Stimulated activated CD4-positive, alpha-beta T cell treated with anti-CD3 and anti-CD28 coated beads, Interleukin-12 subunit alpha, Interleukin-12 subunit beta, amount 100 ng/mL, for 24 hours (primary cell): ENCODE measurements around the gene ZG16B.

Experiments used
- DNase-seq, 2 experiments: peaks; one replicate each; pipeline ENCODE4 v3.0.0-alpha.2; 2020; ENCODE audit warnings: low read depth in 2 of 2

ZG16B gene

DNA sequence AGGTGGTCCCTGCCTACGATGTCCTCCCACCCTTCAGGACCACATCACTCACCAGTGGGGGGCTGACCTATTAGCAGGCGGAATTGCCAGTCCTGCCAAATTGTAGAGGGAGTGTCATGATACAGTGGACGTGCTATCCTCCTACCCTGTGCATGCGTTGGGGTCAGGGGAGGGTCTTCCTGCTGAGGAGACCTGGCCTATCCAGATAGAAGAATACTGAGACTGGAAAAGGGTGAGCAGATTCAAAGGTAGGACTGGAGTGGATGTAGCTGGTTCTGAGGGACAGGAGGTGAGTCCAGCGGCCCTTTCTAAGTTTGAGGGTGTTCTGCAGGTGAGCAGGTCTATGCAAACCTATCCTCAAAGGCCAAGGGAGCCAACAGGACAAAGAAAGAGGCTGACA lies 23.8 kb upstream of the ZG16B start:
- no peak for DNase-seq

DNA sequence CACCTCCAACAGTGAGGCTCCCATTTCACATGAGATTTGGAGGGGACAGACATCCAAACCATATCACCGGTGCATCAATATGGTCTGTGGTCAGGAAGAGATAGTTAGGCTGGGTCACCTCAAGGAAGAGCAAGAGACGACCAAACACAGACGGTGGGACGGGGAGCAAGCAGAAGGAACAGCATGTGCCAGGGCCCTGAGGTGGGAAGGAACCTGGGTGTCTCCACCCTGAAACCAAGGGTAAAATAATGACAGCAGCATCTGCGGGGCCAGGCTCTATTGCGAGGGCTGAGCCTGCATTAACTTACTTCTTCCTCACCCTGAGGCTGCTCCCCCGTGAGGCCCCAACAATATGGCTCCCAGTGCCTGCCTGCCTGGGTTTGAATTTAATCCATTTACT lies 21.9 kb upstream of the ZG16B start:
- no peak for DNase-seq

DNA sequence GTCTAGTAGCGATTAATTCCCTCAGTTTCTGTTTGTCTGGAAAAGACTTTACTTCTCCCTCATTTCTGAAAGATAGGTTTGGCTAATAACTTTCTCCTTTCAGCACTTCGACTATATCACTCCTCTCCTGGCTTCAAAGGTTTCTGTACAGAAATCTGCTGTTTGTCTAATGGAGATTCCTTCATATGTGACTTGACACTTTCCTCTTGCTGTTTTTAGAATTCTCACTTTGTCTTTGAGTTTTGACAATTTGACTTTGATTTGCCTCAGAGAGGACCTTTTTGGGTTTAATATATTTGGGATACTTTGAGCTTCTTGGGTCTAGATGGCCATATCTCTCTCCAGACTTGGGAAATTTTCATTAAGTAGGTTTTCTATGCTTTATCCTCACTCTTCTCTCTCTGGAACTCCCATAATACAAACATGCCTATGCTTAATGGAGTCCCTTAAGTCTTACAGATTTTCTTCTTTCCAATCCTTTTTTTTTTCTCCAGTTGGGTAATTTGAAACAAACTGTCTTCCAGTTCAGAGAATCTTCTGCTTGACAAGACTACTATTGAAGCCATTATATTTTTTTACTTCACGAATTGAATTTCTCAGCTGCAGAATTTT lies 20.8 kb upstream of the ZG16B start:
- DNase-seq = no peak

DNA sequence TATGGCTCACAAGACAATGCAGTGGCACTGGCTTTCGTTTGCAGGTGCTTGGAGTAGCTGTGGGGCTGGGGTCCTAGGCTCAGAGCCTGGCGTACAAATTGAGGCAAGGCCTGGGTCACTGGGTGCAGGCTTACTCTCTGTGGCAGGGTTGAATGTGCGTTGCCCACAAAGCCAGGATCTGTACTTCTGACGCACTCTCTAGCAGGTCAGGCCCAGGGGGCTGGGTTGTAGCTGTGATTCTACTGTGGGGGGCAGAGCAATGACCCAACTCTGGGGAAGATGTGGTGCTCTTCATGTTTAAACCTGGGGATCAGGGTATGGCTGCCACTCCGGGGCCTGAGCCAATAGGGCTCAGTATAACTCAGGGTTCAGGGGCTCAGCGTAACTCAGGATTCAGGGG lies 19.5 kb upstream of the ZG16B start:
- no peak for DNase-seq

DNA sequence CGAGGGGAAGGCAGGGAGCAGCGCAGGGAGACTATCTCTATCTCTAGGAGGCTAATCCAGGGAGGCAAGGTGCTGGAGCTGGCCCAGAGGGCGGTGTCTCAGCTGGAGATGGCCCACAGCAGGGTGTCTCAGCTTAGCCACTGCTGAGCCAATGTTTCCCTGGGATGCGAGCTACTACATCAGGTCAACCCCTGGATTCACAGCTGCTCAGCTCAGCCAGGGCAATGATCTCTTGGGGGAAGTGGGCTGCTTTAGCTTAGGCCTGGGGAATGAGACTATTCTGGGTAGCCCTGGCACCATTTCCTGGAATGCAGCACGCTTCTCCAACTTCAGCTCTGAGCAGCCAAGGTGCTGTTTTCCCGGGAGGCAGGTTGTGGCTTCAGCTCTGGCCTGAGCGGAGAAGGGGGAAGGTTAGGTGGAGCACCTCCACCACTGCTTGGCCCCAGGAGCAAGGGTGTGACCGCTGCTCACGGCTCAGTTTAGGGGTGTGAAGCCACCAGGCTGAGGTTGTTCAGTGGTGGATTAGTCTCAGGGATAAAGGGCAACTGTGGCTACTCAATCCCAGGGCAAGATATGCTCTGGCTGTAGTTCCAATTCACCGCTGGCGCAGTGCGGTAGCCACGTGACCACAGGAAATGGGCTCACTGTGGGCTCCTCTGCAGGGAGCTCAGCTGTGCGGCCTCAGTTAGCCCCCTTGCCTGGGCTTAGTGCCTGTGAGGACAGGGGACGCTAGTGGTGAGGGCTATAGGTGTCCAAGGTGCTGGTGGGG lies 18.2 kb upstream of the ZG16B start:
- no peak for DNase-seq

DNA sequence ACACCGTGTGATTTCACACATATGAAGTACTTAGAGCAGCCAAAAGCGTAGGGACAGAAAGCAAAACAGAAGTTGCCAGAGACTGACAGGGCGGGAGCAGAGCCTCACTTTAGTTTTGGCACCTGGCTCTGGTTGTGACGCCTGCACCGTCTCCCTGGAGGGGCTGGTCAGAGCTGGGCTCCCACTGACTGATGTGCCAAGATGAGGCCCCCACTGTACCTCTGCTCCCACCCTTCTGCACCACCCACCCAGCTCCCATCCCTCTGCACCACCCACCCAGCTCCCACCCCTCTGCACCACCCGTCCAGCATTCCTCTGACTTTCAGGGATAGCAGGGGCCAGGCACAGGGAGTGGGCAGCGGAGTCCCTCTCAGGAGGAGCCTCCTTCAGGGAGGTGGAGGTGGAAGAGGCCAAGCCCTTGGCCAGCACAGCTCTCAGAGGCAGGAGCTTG lies 16.3 kb upstream of the ZG16B start:
- DNase-seq = no peak

DNA sequence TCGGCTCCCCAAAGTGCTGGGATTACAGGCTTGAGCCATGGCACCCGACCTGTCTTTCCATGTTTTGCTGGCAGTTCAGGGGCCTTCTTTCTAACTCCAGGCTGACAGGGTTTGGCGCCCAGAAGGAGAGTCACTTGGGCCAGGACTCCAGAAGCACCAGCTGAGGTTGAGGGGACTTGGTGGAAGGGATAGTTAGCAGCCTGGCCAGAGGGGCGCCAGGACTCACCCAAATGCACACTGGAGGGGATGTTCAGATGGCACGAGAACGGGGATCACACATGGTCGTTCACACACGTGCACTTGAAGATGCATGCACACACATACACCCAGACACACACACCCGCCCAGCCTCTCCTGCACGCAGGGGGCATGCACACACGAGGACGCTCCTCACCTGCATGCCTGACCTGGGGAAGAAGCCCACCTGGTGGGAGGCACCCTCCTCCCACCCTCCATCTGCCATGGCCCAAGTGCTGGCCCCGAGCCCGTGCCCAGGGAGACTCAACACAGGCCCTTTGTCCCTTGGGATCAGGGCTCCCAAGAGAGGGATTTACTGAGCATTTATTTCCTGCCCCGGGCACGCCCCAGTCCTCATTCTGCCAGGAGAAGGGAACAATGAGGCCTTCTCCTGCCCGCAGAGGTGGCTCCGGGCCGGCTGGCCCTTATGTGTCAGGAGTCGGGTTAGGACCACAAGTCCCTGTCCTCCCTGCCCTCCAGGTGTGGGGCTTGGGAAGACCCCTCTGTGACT lies 15.4 kb upstream of the ZG16B start:
- DNase-seq = no peak

DNA sequence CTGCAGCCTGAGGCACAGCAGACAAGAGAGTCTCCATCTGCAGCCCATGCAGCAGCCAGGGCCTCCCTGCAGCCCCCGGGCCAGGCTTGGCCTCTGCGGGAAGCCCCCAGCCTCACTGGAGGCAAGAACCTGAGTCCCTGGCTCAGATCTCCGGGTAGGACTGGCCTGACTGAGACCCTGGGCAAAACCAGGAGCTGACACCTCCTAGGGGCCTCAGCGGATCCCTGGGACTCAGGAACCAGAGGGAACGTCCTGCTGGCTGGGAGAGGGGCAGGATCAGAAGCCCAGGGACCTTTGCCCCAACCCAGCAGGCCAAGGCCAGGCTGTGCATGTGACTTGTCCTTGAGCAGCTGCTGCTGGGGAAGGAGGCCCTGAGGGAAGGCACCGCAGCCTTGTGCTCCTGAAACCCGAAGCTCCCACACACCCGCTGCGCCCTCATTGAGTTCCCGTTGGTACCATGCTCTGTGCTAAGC lies 14.8 kb upstream of the ZG16B start:
- DNase-seq = no peak

DNA sequence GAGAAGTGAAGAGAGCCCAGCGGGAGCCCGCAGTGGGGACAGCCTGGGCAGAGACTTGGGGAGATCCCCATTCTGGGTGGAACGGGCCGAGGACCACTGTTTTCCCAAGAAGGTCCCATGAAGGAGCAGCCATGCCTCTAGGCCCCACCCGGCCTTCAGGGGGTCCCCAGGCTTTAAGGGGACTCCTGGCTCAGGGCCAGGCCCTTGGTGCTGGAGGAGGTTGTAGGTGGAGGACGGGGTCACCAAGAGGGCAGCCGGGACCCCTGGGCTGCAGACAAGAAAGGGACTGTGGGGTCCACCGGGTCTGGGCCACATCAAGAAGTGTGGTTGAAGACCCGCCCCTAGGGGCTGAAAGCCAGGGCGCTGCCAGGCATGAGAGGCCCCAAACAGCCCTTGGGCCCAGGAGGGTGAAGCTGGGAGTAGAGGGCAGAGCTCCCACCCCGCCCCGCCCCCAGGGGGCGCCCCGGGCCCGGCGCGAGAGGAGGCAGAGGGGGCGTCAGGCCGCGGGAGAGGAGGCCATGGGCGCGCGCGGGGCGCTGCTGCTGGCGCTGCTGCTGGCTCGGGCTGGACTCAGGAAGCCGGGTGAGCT lies 13.3 kb upstream of the ZG16B start, which contains the start of gene PRSS21:
Gene PRSS21, plus strand, starts transcription at position 487 of the 589 bp plus-strand sequence. Its CDS starts 32 bp downstream, at position 519.
- no peak for DNase-seq

DNA sequence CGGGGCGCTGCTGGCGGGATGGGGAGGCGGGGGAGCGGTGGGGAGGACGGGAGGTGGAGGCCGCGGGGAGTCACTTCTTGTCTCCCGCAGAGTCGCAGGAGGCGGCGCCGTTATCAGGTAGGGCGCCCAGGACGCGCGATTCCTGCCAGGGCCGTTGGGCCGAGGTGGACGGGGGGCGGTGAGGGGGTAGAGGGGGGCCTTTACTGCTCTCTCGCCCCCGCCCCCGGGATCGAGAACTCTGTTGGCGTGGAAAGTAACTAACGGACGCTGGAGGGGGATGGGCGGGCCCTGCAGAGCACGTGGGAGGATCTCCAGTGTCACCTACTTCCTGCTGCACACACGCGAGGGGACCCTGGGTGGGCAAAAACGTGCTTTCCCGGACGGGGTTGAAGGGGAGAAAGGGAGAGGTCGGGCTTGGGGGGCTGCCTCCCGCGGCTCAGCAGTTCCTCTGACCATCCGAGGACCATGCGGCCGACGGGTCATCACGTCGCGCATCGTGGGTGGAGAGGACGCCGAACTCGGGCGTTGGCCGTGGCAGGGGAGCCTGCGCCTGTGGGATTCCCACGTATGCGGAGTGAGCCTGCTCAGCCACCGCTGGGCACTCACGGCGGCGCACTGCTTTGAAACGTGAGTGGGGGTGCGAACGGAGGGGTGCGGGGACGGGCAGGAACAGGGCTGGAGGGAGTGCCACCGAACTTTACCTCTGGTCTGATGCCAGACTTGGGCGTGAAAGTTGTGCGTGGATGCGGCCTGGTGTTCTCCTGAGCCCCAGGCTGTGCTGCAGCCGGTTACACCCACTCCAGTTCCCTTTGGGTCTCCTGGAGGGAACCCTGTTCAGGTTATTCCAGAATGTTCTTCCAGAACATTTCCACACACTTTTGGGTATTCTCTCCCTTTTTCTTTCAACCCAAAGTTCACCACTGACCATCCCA lies 12.5 kb upstream of the ZG16B start:
- DNase-seq = no peak

- DNase-seq = no peak
Measured at GRCh38 chr16:2818272-2818876, 11.7 kb upstream of the ZG16B start.

GRCh38 chr16:2819179-2819938 lies 10.7 kb upstream of the ZG16B start:
- DNase-seq = no peak

DNA sequence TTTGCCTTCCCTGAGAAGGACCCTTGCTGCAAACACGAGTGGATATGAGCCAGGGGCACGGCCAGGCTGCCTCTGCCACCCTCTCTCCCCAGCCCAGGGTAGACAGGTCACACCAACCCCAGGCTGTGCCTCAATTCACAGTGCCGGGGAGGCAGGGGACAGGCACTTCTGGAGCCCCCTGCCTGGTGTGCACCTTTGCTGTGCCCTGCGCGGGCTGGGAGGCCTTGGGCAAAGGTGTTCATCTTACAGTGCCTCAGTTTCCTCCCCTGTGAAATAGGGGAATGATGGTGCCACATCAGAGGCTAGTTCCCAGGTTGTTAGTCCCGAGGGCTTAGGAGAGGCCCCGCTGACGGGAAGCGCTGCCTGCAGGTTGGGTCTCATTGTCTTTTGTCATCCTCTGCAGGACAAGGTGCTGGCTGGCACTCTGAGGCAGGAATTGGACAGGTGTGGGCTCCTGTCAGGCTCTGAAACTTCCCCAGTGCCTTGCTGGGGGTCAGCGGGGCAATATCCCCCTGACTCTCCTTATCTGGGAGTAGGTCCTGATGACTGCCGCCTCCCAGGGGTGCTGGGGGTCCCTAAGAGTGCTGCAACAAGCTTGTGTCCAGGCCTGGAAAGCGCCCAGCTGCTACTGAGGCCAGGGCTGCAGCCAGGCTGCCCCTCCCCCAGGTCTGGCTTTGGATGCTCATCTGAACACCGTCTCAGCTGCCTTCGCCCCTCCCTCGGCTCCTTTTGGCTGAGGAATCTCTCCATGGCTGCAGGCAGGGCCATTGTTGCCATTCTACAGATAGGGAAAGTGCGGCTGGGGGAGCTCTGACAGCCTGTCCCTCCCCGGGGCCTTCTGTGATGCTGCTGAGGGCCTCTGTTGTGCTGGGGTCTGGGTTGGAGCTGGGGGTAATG lies 9.9 kb upstream of the ZG16B start:
- DNase-seq = no peak

GRCh38 chr16:2820836-2821486 lies 9.1 kb upstream of the ZG16B start:
- DNase-seq = no peak

- no peak for DNase-seq
Measured at GRCh38 chr16:2821487-2822157, 8.5 kb upstream of the ZG16B start.

GRCh38 chr16:2822158-2822495 lies 8.0 kb upstream of the ZG16B start:
- no peak for DNase-seq

- DNase-seq = no peak
Measured at GRCh38 chr16:2822496-2822895, 7.6 kb upstream of the ZG16B start.

DNA sequence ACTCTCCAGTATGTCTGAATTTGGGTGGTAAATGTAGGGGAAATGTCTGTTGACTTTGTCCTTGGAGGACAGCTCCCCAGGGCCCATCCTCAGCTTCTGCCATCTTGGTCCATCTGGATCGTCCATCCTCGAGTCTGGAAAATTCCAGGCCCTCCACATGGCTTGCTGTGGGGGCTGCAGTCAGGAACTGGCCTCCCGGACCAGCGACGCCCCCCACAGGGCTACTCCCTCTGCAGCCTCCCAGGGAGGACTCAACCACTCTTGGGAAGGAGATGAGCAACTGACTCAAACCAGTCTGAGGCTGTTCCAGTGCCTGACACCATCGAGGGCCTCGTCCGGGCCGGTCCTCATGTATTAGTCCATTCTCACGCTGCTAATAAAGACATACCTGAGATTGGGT lies 5.5 kb upstream of the ZG16B start:
- DNase-seq = no peak
